Measurements from ENCODE around the gene BPHL.
"Not testable (repeated sequence)": the region's sequence is repeated elsewhere in the genome, so short reads cannot be mapped to it uniquely, and the experiment has no call there.

The BPHL gene

DNA sequence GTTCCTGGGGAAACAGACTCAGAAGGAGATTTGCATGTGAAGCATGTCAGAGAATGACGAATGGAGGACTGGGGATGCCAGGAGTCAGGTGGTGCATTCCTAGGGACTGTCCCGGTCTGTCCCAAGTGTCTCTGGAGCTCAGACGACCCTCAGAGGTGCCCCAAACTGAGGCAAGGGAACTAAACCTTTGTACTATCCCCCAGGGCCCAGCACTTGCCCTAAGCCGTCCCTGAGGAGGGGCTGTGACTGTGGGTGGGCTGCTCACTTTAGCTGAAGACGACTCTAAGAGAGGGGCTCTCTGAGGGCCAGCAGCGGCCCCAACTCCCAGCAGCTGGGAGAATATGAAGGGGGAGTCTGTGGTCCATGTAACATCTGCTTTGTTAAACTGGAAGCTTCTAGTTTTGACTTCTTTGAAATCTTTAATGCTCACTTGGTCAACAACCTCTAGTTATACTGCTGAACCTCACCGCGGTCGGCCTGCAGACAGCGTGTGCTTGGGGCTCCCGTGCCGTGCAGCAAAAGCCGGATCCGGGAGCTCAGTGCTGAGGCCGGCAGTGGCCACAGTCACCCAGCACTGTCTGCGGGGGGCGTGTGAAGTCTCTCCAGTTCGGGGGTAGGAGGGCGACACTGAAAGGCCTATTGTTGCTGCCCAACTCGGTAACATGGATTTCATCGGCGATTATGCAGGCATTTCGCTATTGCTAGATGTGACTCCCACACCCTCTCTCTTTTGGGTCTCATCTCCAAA lies 74.8 kb downstream of the BPHL start:
- TF ChIP-seq CTCF (conservative IDR thresholded peaks at IDR 0.05; ENCODE audit: low read length) = no peak
- no peak overlapping the region for H3K4me3 ChIP-seq (ENCODE audit: low read length)
- DNase-seq (ENCODE audit: low read depth) = no peak

- TF ChIP-seq CTCF (conservative IDR thresholded peaks at IDR 0.05; ENCODE audit: low read length) = no peak
- no peak overlapping the region for H3K4me3 ChIP-seq (ENCODE audit: low read length)
- DNase-seq (ENCODE audit: low read depth) = no peak
These were observed 76.3 kb downstream of the BPHL start for GRCh38 chr6:3194535-3195419.

GRCh38 chr6:3195420-3195694 lies 76.8 kb downstream of the BPHL start:
- DNase-seq (ENCODE audit: low read depth) = no peak
- H3K4me3 ChIP-seq (ENCODE audit: low read length) = no peak overlapping the region
- no peak for TF ChIP-seq CTCF (conservative IDR thresholded peaks at IDR 0.05; ENCODE audit: low read length)

GRCh38 chr6:3195695-3196497 lies 77.4 kb downstream of the BPHL start:
- TF ChIP-seq CTCF (conservative IDR thresholded peaks at IDR 0.05; ENCODE audit: low read length) = no peak
- DNase-seq (ENCODE audit: low read depth) = no peak
- no peak overlapping the region for H3K4me3 ChIP-seq (ENCODE audit: low read length)

DNA sequence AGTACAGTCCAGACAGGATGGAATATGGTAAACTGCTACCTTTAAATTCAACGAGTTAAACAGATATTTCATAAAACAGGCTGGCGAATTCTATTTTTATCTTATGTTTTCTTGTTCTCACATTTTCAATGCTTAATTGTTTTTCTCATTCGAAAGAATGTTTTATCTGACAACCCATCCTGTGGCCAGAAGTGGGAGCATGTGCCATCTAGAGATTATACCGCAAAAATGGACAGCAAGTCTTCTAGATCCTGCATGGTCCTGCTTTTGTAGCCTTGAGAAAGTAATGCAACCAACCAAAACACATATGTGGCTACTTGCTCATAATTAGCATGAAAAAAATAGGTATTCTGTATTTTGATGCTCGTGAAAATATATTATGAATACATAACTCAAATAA lies 78.3 kb downstream of the BPHL start:
- TF ChIP-seq CTCF (conservative IDR thresholded peaks at IDR 0.05; ENCODE audit: low read length) = no peak
- H3K4me3 ChIP-seq (ENCODE audit: low read length) = no peak overlapping the region
- no peak for DNase-seq (ENCODE audit: low read depth)

- DNase-seq (ENCODE audit: low read depth); H3K4me3 ChIP-seq (ENCODE audit: low read length): not testable (repeated sequence)
These were observed 79.2 kb downstream of the BPHL start for GRCh38 chr6:3197734-3198133.

- DNase-seq (ENCODE audit: low read depth) = no peak
- no peak overlapping the region for H3K4me3 ChIP-seq (ENCODE audit: low read length)
- TF ChIP-seq CTCF (conservative IDR thresholded peaks at IDR 0.05; ENCODE audit: low read length) = no peak
These were observed 80.9 kb downstream of the BPHL start for GRCh38 chr6:3199382-3199781.

All from AG10803 (cell line).